Stimulated activated CD8-positive, alpha-beta memory T cell treated with anti-CD3 and anti-CD28 coated beads, Interleukin-15, amount 100 ng/mL, for 24 hours (primary cell): ENCODE data around the gene EEA1.

ENCODE experiments used
- DNase-seq: peaks from one replicate; pipeline ENCODE4 v3.0.0-alpha.2; 2020; ENCODE audit warnings: low read depth

Gene EEA1

GRCh38 chr12:92747151-92747550 lies 181.9 kb downstream of the EEA1 start:
- no peak for DNase-seq

DNA sequence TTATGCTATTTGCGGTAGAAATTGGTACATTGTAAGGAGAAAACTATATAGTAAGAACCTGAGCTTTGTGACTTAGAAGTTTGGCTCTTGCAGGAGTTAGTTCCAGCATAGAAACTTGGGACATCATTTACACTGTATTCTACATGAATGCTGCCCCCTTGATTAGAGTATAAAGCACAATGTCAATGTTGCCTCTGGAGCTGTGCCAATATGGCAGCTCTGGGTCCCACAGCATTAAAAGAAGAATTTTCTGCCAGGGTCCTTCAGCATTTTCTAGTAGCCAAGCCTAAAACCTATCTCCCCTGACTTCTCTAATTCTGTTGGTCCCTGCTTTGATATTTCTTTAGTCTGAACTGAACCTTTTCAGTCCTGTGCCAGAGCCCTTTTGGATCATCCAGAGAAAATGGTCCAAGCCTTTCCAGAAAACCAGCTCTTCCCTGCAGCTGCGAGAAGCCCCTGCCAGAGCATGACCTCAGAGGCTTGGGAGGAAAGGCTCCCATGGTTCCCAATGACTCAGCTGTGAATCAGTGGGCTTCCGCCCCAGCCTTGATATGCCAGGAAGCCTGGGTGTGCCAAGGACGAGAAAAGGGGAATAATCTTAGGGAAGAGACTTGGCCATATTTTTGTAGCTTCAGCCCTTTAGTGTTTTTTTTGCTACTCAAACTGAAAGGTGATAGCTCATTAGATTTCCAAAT lies 183.1 kb downstream of the EEA1 start:
- no peak for DNase-seq

DNA sequence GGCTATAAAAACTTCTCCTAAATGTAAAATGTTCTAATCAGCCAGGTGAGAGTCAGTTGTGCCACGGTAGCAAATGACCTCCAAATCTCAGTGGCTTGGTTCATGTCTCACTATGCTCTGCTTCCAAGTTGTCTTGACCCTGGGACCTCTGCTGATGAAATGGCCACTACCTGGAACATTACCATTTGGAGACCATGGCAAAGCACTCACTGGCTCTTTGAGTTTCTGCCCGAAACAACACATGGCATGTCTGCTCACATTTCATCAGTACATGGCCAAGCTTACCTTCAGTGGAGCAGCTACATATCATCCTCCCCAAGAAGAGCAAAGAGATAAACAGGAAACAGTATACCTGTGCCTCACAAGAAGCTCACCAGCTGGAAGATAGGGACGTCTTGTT lies 186.1 kb downstream of the EEA1 start:
- DNase-seq = no peak

DNA sequence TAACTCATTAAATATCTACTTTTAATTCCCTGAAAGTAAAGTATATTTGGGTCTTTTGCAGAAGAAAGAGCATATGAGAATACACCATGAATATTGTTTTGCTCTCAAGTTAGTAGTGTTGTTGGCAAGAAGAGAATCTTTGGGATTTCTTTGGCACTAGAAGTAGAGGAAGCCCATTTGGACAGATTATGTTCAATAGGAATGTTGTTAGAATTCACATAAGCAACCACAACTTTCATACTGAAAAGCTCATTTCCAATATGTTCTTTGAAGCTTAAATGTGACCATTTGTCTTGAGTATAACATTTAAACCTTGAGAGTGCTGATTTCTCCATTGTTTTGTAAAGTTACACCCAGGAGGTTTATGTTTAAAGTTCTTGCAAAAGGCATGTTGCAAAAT lies 188.7 kb downstream of the EEA1 start:
- DNase-seq = no peak

- no peak for DNase-seq
Measured at GRCh38 chr12:92739113-92739512, 190.0 kb downstream of the EEA1 start.

GRCh38 chr12:92737855-92738850 lies 190.9 kb downstream of the EEA1 start:
- no peak for DNase-seq

DNA sequence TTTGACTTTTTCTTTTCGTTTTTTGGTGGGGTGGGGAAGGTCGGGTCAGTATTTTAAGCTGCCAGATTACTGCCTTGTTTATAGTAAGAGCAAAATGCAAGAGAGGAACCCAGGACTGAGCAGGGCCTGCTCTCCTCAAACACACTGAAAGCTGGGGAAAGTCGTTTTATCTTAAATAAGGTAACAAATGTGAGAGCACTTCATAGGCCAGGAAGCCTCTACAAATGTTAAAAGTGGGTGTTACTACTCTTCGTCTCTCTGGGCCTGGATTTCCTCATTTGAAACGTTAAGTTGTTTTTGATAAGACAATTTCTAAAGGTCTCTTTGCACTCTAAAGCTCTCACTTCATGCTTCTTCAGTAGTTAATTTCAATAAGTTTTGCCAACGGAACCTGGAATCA lies 192.5 kb downstream of the EEA1 start:
- no peak for DNase-seq

- DNase-seq = no peak
Measured at GRCh38 chr12:92735131-92735721, 193.9 kb downstream of the EEA1 start.

DNA sequence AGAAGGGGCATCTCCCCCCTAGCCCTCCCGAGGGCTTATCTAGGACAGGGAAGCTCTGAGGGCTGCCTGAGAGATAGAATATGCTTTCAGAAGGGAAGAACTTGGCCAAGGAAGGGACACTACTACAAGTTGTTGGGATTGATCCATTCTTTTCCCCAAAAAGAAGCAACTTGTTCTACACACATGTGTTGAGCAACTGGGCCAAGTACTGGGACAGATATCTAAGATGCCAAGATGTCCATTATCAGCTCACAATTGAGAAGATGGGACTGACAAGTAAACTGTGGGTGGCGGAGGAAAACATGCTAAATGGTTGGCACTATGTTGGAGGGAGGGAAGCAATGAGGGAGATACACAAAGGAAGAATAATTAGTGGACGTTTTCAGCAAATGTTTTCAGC lies 195.4 kb downstream of the EEA1 start:
- no peak for DNase-seq

DNA sequence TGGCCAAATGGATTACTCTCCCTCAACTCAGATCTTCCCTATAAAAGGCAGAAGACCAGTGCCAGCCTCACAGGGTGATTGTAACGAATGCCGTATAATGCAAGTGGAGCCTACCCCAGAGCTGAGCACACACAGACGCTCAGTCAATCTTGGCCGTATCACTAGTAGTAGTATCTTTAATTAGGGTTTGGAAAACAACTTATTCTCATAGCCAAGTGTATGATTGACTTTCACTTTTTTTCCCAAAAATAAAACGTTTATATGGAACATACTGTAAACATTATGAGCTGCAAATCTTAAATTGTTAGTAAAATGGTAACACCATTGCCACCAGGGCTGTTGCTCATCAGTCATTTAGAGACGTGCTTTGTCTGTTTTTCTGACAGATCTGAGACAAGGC lies 195.9 kb downstream of the EEA1 start:
- DNase-seq = no peak

DNA sequence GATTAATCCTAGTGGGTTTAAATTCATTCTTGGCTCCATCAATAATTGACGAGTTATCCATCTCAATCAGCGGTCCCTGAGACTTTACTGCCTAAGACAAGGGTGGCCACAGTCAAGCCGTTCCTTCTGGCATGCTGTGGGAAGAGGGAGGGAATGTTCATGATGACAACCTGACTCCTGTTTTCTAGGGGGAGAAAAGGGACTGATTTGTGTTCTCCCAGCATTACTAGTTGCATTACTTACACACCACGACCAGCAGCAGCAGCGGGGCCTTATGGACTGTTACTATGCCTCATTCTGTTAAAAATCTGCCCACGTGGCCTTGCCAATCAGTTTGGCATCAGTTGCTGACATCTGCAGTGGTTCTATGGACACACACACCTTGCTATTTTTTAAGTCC lies 196.4 kb downstream of the EEA1 start:
- DNase-seq = no peak

DNA sequence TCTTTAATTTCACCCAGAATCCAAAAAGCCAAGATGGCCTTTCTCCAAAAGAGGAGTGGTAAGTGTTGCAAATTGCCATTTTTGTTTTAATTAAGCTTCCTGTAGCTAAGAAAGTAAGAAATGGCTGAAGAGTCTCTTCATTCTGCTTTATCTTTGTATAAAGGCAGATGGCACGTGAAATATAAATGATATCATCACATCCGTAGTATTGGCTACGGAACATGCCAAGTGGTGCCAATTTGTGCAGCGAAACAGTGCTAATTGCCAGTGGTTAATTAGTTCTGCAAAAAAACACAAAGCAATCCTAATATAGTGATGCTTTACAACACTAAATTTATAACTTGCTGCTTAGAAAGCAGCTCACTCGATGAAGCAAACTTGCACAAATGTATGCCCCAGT lies 196.9 kb downstream of the EEA1 start:
- no peak for DNase-seq

GRCh38 chr12:92730758-92731157 lies 198.3 kb downstream of the EEA1 start:
- no peak for DNase-seq

DNA sequence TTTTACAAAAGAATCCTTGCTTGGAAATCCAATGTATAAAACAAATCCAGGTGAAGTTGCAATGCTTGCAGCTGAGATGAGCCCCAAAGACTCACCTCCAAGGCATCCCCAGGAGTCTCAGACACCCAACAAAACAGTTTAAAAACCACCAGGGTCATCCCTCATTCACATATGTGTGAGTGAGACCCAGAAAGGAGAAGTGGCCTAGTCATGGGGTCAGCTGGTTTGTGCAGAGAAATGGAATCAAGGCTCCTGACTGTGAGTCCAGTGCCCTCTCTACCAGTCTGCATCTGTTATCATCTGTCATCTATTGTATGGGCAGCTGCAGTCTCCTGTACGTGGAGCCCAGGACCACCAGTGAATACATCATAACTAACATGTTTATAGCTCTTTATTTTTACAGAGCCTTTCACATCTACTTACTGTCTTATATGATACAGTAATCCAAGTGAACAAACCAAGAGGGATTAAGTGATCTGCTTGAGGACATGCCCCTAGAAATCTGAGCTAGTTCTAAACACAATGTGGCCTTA lies 199.3 kb downstream of the EEA1 start:
- no peak for DNase-seq

DNA sequence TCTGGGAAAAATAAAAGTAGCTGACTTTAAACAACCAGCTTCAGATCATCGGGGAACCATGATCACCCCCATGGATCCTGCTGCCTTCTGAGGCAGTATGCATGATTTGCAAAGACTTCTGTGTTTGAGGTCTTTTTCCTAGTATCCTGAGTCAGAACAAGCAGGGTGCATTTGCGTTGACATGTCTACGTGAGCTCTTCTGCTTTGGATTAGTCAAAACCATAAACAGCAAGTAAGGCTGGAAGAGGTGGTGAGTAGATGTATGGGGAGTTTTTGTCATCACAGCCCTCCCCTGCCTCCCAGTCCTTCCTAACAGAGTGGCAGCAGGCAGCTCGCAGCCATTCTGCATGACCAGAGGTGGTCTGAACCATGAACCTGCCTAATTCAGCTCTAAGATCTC lies 202.2 kb downstream of the EEA1 start:
- no peak for DNase-seq

DNA sequence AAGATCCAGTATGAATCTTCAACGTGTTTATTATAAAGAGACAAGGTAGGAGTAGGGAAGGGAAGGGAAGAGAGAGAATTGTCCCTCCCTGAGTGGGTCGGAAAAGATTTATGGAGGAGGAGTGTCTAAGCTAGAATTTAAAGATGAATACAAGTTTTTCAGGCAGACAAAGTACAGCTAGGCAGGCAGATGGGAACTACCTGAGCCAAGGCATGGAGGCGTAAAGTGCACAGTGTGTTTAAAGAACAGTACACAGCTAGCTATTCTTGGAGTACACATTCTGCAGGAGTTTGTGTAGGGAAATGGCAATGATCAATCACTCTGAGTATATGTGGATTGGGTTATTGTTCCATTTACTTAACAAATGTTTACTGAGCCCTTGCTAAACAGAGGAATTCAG lies 206.2 kb downstream of the EEA1 start:
- no peak for DNase-seq

DNA sequence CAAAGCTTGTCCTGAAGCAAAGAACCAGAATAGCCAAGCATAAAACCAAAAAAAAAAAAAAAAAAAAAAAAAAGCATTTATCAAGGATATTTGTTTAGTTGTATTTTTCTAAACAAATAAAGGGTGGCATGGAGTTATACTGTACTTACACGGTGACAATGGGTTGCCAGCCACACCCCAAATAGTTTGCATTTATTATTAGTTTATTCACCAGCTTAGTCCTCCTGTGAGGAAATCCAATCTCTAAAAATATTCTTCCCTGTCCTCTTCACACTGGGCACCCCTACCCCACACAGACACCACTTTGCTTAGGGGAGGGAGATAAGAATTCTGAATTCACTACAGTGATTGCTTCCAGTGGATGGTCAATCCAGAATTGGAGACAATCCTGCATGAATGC lies 207.4 kb downstream of the EEA1 start:
- DNase-seq = no peak

GRCh38 chr12:92721130-92721529 lies 208.0 kb downstream of the EEA1 start:
- DNase-seq = no peak
